K562 (cell line): Measurements from ENCODE around the gene URI1. TPM values are rescaled to one million over a fixed set of nuclear protein-coding genes. Genes with fewer than 3 reads are reported as not detected.

Experiments
- ATAC-seq: fragments of 200-7000 bp; cut with Tn5 transposase; 3 replicates; pipeline ENCODE4 v1.9.1; 2020; ENCODE audit warnings: moderate library complexity
- BruUV-seq: library from RNA; stranded (reverse); fragments of 400-500 nt; replicated peaks from 2 replicates; lab custom pipeline; 2021; lab: Mats Ljungman, UMichigan
- CTCF ChIA-PET: fragments of 300-600 bp; formaldehyde crosslinking; extraction: SDS; loops from one replicate; lab custom pipeline; 2021; ENCODE audit warnings: low intra/inter-chr PET ratio; lab: Yijun Ruan, JAX
- POLR2A ChIA-PET: fragments of 300-600, 350-650 bp; sonication (Branson Sonifier 250); formaldehyde crosslinking; extraction: SDS; loops from one replicate; lab custom pipeline; 2021; ENCODE audit warnings: antibody characterized with exemption, inconsistent platforms; lab: Yijun Ruan, JAX
- DNase-seq, 4 experiments: peaks; one replicate each; pipeline versions ENCODE4 v3.0.0 to v3.0.0-alpha.2; 2011 to 2018; ENCODE audit warnings: low spot score in 3 of 4, mixed read lengths in 3 of 4; ENCODE audit errors: extremely low read depth in 1 of 4
- FAIRE-seq: peaks from 2 replicates; lab custom pipeline; 2011; peaks lifted over from hg19 to GRCh38; lab: Jason Lieb, UNC
- H2AFZ ChIP-seq: 2 replicates; pipeline ENCODE4 v1.6.0; 2011; ENCODE audit warnings: low read depth, low read length, control low read depth, inconsistent platforms
- H3K27ac ChIP-seq: fragments of 200-600 bp; 3 replicates; pipeline ENCODE4 v1.8.0; 2011; ENCODE audit warnings: low read depth, mild to moderate bottlenecking, control low read depth, inconsistent platforms, low read length, moderate library complexity, mixed read lengths; ENCODE audit errors: extremely low read depth
- H3K27me3 ChIP-seq, 2 experiments: fragments of 300-600 bp in 1 of 2; 2 replicates in 1 of 2; 3 replicates in 1 of 2; pipeline versions ENCODE4 v1.6.0 to v1.8.0; 2011; ENCODE audit warnings: inconsistent platforms in 2 of 2, low read length in 2 of 2, mild to moderate bottlenecking in 1 of 2, mixed read lengths in 1 of 2, moderate library complexity in 1 of 2; ENCODE audit not compliant: control insufficient read depth in 2 of 2, insufficient read depth in 2 of 2
- H3K36me3 ChIP-seq: fragments of 300-600 bp; 3 replicates; pipeline ENCODE4 v1.8.0; 2011; ENCODE audit warnings: mild to moderate bottlenecking, low read length, inconsistent platforms; ENCODE audit not compliant: control insufficient read depth, insufficient read depth
- H3K4me1 ChIP-seq, 2 experiments: fragments of 200-600 bp in 1 of 2; replicated peaks in 1 of 2; 2 replicates in 1 of 2; 3 replicates in 1 of 2; pipeline versions ENCODE4 v1.5.1 to v1.8.0; 2011; ENCODE audit warnings: inconsistent platforms in 2 of 2, low read length in 2 of 2, mild to moderate bottlenecking in 1 of 2, mixed read lengths in 1 of 2, moderate library complexity in 1 of 2; ENCODE audit not compliant: control insufficient read depth in 2 of 2, insufficient read depth in 2 of 2
- H3K4me2 ChIP-seq: 2 replicates; pipeline ENCODE4 v1.6.1; 2011; ENCODE audit warnings: low read length, control low read depth, inconsistent platforms, mixed read lengths; ENCODE audit not compliant: insufficient read depth
- H3K4me3 ChIP-seq: fragments of 200-600 bp; sonication (generic), shearing (Covaris generic); 2 replicates; pipeline ENCODE4 v1.5.1; 2016; ENCODE audit warnings: control low read depth, inconsistent platforms
- H3K79me2 ChIP-seq: fragments of 200-600 bp; 3 replicates; pipeline ENCODE4 v1.8.0; 2011; ENCODE audit warnings: low read length, inconsistent platforms; ENCODE audit not compliant: control insufficient read depth, insufficient read depth
- H3K9ac ChIP-seq, 2 experiments: 2 replicates each; pipeline versions ENCODE4 v1.6.0 to v1.6.1; 2011; ENCODE audit warnings: low read depth in 2 of 2, low read length in 2 of 2, control low read depth in 1 of 2, inconsistent platforms in 1 of 2, mild to moderate bottlenecking in 1 of 2, mixed read lengths in 1 of 2; ENCODE audit not compliant: insufficient read depth in 1 of 2
- H3K9me1 ChIP-seq: one replicate; pipeline ENCODE4 v1.6.0; 2011; ENCODE audit warnings: inconsistent platforms, mild to moderate bottlenecking, low read length, moderate library complexity; ENCODE audit not compliant: control insufficient read depth, insufficient read depth
- H3K9me3 ChIP-seq: replicated peaks from 2 replicates; pipeline ENCODE4 v1.5.1; 2011; ENCODE audit warnings: low read depth, low read length, inconsistent platforms; ENCODE audit not compliant: control insufficient read depth, insufficient read depth
- H4K20me1 ChIP-seq: replicated peaks from 2 replicates; pipeline ENCODE4 v1.6.1; 2011; ENCODE audit warnings: low read length, inconsistent platforms, mixed read lengths; ENCODE audit not compliant: control insufficient read depth, insufficient read depth
- DACH1 ChIP-seq: fragments of 450-650 bp; IDR thresholded peaks from 2 replicates; pipeline ENCODE4 v1.6.1; 2018; ENCODE audit not compliant: partially characterized antibody
- DDX20 ChIP-seq: fragments of 450-650 bp; IDR thresholded peaks from 2 replicates; pipeline ENCODE4 v1.6.1; 2016; ENCODE audit warnings: missing genetic modification characterization, low read depth, mild to moderate bottlenecking, missing compliant biosample characterization, moderate library complexity
- FOXJ2 ChIP-seq: fragments of 200-800 bp; sonication (Bioruptor generic); IDR thresholded peaks from 2 replicates; pipeline ENCODE4 v1.6.1; 2016; ENCODE audit warnings: missing genetic modification characterization, missing compliant biosample characterization
- KDM4B ChIP-seq, 2 experiments: fragments of 450-650 bp in 1 of 2; sonication (generic) in 1 of 2; IDR thresholded peaks; 2 replicates each; pipeline ENCODE4 v1.6.1; 2016 to 2017; ENCODE audit warnings: borderline replicate concordance in 2 of 2, antibody characterized with exemption in 1 of 2, low read depth in 1 of 2, mild to moderate bottlenecking in 1 of 2
- MCM5 ChIP-seq: fragments of 450-650 bp; IDR thresholded peaks from 2 replicates; pipeline ENCODE4 v1.6.1; 2016; ENCODE audit warnings: low read depth
- MNT ChIP-seq, 2 experiments: fragments of 450-650 bp; conservative IDR thresholded peaks; 2 replicates each; pipeline ENCODE4 v1.6.1; 2017; ENCODE audit warnings: mild to moderate bottlenecking in 2 of 2, moderate library complexity in 2 of 2
- RB1 ChIP-seq: fragments of 450-650 bp; IDR thresholded peaks from 2 replicates; pipeline ENCODE4 v1.6.1; 2017; ENCODE audit warnings: low read depth, mild to moderate bottlenecking
- RBM15 ChIP-seq: fragments of 200-400 bp; formaldehyde crosslinking; IDR thresholded peaks from 2 replicates; pipeline ENCODE4 v1.6.1; 2018; ENCODE audit warnings: mild to moderate bottlenecking, low read length, moderate library complexity; ENCODE audit not compliant: insufficient read depth
- SREBF2 ChIP-seq: sonication (generic); formaldehyde crosslinking; IDR thresholded peaks from 2 replicates; pipeline ENCODE4 v1.4.0; 2020; ENCODE audit warnings: mild to moderate bottlenecking, missing genetic modification reagents
- TRIM24 ChIP-seq, 2 experiments: fragments of 450-650 bp; IDR thresholded peaks; 2 replicates each; pipeline ENCODE4 v1.6.1; 2016
- ZNF586 ChIP-seq: fragments of 450-650 bp; formaldehyde crosslinking; conservative IDR thresholded peaks from 2 replicates; pipeline ENCODE4 v1.4.0; 2020; ENCODE audit warnings: mild to moderate bottlenecking, moderate library complexity
- ZNF696 ChIP-seq: fragments of 250-450 bp; sonication (Bioruptor Pico); conservative IDR thresholded peaks from 2 replicates; pipeline ENCODE4 v1.4.0; 2020; ENCODE audit warnings: mild to moderate bottlenecking, moderate library complexity
- ZSCAN29 ChIP-seq: fragments of 450-650 bp; IDR thresholded peaks from 2 replicates; pipeline ENCODE4 v1.6.1; 2017
- WGBS: fragments of 100-300 bp; shearing (Covaris generic); methylation state at CpG from one replicate; pipeline ENCODE4 v1.1.6; 2016; ENCODE audit warnings: low coverage, mixed read lengths; ENCODE audit not compliant: insufficient coverage; ENCODE audit errors: missing lambda C conversion rate; 5-methylcytosine and 5-hydroxymethylcytosine counted together
- in situ Hi-C: fragments of 300-500 bp; cut with MboI; formaldehyde crosslinking; loops from 4 replicates; pipeline ENCODE4 v1.15.0; 2018; ENCODE audit warnings: inconsistent platforms, mixed read lengths
- intact Hi-C: fragments of 100-400 bp; cut with micrococcal nuclease; formaldehyde crosslinking; loops from 2 replicates; pipeline ENCODE4 v1.14.2; 2022
- polyA plus RNA-seq, 8 experiments: library from polyadenylated mRNA; depleted of rRNA in 4 of 8; stranded (reverse) in 5 of 8; unstranded in 3 of 8; fragments of >200 nt; fragmentation: Nextera tagmentation in 2 of 8; fragmentation: Illumina TruSeq in 1 of 8; extraction: Ambion mirVana in 2 of 8; extraction: Trizol in 1 of 8; gene quantifications; 2 replicates each; pipeline versions ENCODE4 v1.2.1 to v1.2.3, GENCODE V29; 2011 to 2014; ENCODE audit warnings: inconsistent platforms in 1 of 8, missing spikeins in 1 of 8
- total RNA-seq, 7 experiments: library from RNA; depleted of rRNA in 6 of 7; stranded (reverse); fragments of >200 nt in 6 of 7; fragmentation: Illumina TruSeq in 2 of 7; extraction: Trizol in 2 of 7; gene quantifications; 2 replicates each; pipeline versions ENCODE4 v1.2.1 to v1.2.3, GENCODE V29; 2011 to 2021; ENCODE audit warnings: low replicate concordance in 1 of 7

URI1 gene
- total and polyA plus RNA-seq, 9 of the 15 experiments (the other 6 are each of a cell fraction or from before 2014, with no cell fraction given) = 16.9 to 87.4 (median 63.9) TPM

DNA sequence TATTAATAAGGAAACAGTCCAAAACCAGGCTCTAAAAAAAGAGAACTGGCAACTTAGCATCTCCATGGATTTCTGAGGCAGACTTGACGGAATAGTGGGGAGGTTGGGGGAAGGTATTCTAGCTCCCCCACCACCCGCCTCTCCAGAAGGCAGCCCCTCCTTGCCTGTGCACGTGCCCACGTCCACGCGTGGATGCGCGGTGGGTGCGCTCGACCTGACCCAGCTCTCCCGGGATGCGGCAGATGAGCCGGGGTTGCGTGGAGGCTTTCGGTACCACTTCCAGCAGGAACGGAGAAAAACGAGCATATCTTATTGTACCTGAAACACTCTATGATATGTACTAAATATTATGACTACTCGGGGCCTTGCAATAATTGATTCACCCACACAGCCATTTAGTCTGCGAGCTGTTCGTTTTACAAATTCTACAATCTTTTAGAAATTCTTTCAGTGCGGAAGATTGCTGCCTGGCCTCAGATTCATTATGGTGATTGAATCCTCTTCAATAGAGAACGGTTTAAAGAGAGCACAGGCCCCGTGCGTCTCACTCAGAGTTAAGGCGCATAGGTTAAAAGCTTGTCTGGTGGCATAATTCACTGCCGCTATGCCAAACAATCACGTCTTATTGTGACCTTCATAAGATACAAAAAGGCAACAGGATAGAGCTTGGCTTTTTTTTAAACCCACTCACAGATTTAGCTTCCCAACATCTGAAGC, 117.9 kb downstream of the URI1 start:
- intact Hi-C loops (no loop called here), in situ Hi-C loops (no loop called here)
- no peak for DNase-seq
- BruUV-seq = no TSS peak
- no peak for FAIRE-seq
- Histone ChIP-seq H3K9me3 (no peaks in the 10 kb centered on the region), H3K27me3 (peaks cover 20 to 42% of the 10 kb centered on the region in 2 experiments; a peak in 4 of 5 replicates), H3K4me2 (no peak overlapping the region), H3K27ac (no peak overlapping the region), H4K20me1 (no peaks in the 10 kb centered on the region), H3K9me1 (no peaks in the 10 kb centered on the region), H3K9ac (no peak overlapping the region), H3K4me3 (no peak overlapping the region), H3K36me3 (no peaks in the 10 kb centered on the region), H2AFZ (no peak overlapping the region), H3K79me2 (no peaks in the 10 kb centered on the region), H3K4me1 (peaks cover 0 to 7% of the 10 kb centered on the region in 2 experiments; a peak in 2 of 5 replicates)
- TF ChIP-seq KDM4B (IDR thresholded peaks at IDR 0.05; ENCODE audit: borderline replicate concordance in 2 of 2, low read depth in 1 of 2) = no peak
- no peak for TF ChIP-seq ZNF586
- no peak for TF ChIP-seq ZSCAN29
- TF ChIP-seq TRIM24 (IDR thresholded peaks at IDR 0.05) = no peak
- no peak for TF ChIP-seq MCM5
- TF ChIP-seq MNT (conservative IDR thresholded peaks at IDR 0.05) = no peak
- TF ChIP-seq DDX20 (tag) = no peak
- TF ChIP-seq SREBF2 (CRISPR knock-in tag) = no peak
- TF ChIP-seq ZNF696 (CRISPR knock-in tag) = no peak
- TF ChIP-seq DACH1 = no peak
- TF ChIP-seq RBM15 = no peak
- no peak for TF ChIP-seq RB1
- TF ChIP-seq FOXJ2 = no peak
- 46% methylated on average over 26 of the region's 27 CpGs for WGBS
- ATAC-seq = no peak
- POLR2A ChIA-PET = interaction anchor here (1.4 kb wide), 1 partner anchor 10 kb away, joined by 3 read pairs; no protein-coding TSS in a partner anchor
- CTCF ChIA-PET = no interaction called here
